Neutrophil (primary cell): ENCODE data around the gene PPIE.
"Not testable (repeated sequence)": the region's sequence is repeated elsewhere in the genome, so short reads cannot be mapped to it uniquely, and the experiment has no call there.

Experiments
- H3K27ac ChIP-seq: fragments of 200-600 bp; sonication (generic); 2 replicates; pipeline ENCODE4 v1.5.1; 2016; ENCODE audit warnings: mild to moderate bottlenecking, moderate library complexity
- H3K27me3 ChIP-seq: fragments of 200-600 bp; sonication (generic); 2 replicates; pipeline ENCODE4 v1.6.0; 2016; ENCODE audit warnings: mild to moderate bottlenecking
- H3K36me3 ChIP-seq: fragments of 200-600 bp; sonication (generic); 2 replicates; pipeline ENCODE4 v1.5.1; 2017
- H3K4me1 ChIP-seq, 2 experiments: fragments of 200-600 bp in 1 of 2; sonication (generic) in 1 of 2; 1 replicate in 1 of 2; 2 replicates in 1 of 2; pipeline versions ENCODE4 v1.5.1 to v1.6.1; 2013 to 2016; ENCODE audit warnings: low read depth in 1 of 2, low read length in 1 of 2, mild to moderate bottlenecking in 1 of 2, moderate library complexity in 1 of 2; ENCODE audit not compliant: control insufficient read depth in 1 of 2, insufficient read depth in 1 of 2
- H3K4me3 ChIP-seq, 2 experiments: fragments of 200-600 bp in 1 of 2; sonication (generic) in 1 of 2; 1 replicate in 1 of 2; 2 replicates in 1 of 2; pipeline ENCODE4 v1.5.1; 2013 to 2016; ENCODE audit warnings: low read depth in 1 of 2, low read length in 1 of 2, mild to moderate bottlenecking in 1 of 2, moderate library complexity in 1 of 2
- H3K9me3 ChIP-seq: fragments of 200-600 bp; sonication (generic); 2 replicates; pipeline ENCODE4 v1.5.1; 2016
- TF ChIP-seq, protein P1 (sequence below): fragments of 200-600 bp; sonication (generic); IDR thresholded peaks from 2 replicates; pipeline ENCODE4 v1.5.1; 2016; ENCODE audit warnings: antibody characterized with exemption

PPIE gene

DNA sequence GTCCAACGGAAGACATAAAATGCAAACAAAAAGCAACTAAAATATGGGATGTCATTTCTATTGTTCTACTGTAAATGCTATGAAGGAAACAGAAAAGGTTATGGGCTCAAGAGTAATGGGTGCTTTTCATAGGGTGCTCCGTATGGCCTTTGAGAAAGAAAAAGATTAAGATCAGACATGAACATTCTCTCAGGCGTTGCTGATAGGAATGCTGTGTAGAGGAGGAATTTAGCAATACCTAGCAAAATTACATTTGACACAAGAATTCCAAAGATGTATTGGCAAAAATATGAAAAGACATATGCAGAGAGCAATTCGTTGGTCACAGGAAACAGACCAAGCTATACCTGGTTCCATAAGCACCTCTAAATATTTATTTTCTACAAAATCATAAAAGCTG, 38.2 kb downstream of the PPIE start:
- H3K27ac ChIP-seq = no peak overlapping the region
- no peaks in the 10 kb centered on the region for H3K9me3 ChIP-seq
- H3K36me3 ChIP-seq = no peaks in the 10 kb centered on the region
- peaks cover 3% of the 10 kb centered on the region for H3K27me3 ChIP-seq
- no peaks in the 10 kb centered on the region for H3K4me1 ChIP-seq
- H3K4me3 ChIP-seq = no peak overlapping the region
- TF ChIP-seq, protein P1, sequence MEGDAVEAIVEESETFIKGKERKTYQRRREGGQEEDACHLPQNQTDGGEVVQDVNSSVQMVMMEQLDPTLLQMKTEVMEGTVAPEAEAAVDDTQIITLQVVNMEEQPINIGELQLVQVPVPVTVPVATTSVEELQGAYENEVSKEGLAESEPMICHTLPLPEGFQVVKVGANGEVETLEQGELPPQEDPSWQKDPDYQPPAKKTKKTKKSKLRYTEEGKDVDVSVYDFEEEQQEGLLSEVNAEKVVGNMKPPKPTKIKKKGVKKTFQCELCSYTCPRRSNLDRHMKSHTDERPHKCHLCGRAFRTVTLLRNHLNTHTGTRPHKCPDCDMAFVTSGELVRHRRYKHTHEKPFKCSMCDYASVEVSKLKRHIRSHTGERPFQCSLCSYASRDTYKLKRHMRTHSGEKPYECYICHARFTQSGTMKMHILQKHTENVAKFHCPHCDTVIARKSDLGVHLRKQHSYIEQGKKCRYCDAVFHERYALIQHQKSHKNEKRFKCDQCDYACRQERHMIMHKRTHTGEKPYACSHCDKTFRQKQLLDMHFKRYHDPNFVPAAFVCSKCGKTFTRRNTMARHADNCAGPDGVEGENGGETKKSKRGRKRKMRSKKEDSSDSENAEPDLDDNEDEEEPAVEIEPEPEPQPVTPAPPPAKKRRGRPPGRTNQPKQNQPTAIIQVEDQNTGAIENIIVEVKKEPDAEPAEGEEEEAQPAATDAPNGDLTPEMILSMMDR = no peak

DNA sequence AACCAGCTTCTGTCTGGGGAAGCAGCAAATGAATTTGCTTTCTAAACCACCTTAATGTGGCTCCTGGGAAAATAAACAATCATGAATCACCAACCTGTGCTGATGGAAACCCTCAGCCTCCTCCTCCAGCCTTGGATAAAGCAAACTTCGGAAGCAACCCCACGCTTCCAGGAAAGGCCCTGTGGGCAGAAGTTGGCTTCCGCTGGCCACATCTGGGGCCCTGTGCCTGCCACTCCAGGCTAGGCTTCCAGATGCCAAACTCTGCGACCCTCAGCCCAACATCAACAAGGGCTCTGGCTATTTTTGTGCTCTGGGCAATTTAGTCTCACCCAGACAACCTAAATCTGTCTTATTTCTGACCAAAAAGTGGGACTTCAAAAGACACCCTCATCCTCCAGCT, 38.6 kb downstream of the PPIE start:
- H3K36me3 ChIP-seq = no peaks in the 10 kb centered on the region
- TF ChIP-seq, protein P1 = no peak
- no peaks in the 10 kb centered on the region for H3K4me1 ChIP-seq
- H3K27me3 ChIP-seq = peaks cover 3% of the 10 kb centered on the region
- H3K27ac ChIP-seq = no peak overlapping the region
- H3K4me3 ChIP-seq = no peak overlapping the region
- no peaks in the 10 kb centered on the region for H3K9me3 ChIP-seq

DNA sequence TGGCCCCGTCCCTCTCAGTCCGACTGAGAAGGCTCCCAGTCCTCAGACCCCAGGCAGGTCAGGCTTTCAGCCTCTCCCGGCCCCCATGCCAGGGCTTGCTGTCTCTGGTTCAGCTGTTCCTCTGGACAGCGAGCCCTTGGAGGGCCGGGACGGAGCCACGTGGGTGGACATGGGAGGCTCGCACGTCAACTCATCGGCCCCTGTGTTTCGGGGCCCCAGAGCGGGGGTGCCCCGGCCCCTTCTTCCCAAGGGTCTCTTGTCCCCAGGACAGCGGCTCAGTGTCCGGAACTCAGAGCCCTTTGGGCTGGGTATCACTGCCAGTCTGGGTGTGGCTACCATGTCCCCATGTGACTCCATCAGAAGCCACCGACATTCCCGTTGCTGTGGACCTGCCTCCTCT, 39.2 kb downstream of the PPIE start:
- not testable (repeated sequence) for H3K27me3 ChIP-seq, H3K27ac ChIP-seq, H3K9me3 ChIP-seq, H3K4me1 ChIP-seq, H3K4me3 ChIP-seq, H3K36me3 ChIP-seq

DNA sequence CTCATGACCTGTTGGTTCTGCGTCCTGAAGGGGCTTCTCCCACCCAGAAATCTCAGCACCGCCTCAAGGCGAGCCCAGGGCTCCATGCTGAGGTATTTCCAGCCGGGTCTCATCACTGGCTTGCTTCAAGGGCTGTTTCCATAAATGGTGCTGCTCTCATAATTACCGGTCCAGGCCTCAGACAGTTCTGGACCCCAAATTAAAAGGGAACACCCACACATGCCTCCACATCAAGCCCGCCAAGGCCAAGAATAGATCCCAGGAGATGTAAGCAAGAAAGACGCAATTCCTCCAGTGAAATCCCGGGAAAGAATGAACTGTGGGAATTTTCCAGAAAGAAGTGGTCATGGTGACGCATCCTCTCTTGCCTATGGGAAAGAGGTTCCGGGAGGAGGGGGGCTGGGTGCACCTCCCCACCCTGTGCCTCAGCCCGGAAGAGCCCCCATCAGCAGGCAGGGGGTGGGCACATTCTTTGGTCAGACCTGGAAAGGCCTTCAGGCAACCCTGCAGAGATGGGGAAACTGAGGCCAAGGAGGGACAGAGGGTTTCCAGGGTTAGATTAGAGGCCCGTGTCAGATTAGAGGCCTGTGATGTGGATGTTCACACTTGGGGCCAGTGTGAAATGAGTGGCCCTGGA, 39.9 kb downstream of the PPIE start:
- H3K27ac ChIP-seq, H3K4me3 ChIP-seq: not testable (repeated sequence)

DNA sequence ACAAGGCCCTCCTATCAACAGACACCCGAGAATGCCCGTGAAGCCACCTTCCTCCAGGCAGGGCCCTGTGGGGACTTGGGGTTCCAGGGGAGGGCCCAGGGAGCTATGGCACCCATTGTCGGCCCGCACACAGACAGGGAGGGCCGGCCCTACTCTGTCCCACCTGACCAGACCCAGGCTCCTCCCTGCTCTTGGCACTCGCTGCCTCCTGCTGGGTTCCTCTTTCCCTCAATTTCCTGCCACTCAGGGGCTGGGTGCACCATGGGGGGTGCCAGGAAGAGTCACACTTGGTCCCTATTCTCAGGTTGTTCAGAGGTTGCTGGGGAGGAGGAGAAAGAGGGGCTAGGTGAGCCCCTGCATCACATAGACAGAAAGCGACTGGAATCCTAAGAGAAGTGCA, 40.5 kb downstream of the PPIE start:
- Histone ChIP-seq H3K4me3 (no peak overlapping the region), H3K27me3 (peaks cover 9% of the 10 kb centered on the region), H3K4me1 (no peaks in the 10 kb centered on the region), H3K27ac (no peak overlapping the region), H3K36me3 (no peaks in the 10 kb centered on the region), H3K9me3 (no peaks in the 10 kb centered on the region)
- TF ChIP-seq, protein P1 = no peak

More for the DNA sequence above, 39.9 kb downstream of the PPIE start:
- not testable (repeated sequence) for H3K27me3 ChIP-seq, H3K9me3 ChIP-seq, H3K36me3 ChIP-seq, H3K4me1 ChIP-seq

DNA sequence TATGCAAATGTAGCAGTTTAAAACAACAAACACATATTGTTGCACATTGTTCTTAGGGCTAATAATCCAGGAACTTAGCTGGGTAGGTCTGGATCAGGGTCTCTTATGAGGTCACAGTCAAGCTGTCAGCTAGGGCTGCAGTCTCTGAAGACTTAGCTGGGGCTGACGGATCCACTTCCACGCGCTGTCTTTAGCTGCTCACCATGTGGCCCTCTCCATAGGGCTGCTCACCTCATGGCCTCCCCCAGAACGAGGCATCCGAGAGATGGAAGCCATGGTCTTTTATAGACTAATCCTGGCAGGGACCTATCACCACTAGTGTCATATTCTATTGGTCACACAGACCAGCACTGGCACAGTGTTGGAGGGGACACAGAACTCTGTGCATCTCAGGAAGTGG, 41.1 kb downstream of the PPIE start:
- Histone ChIP-seq H3K9me3 (no peaks in the 10 kb centered on the region), H3K27me3 (peaks cover 9% of the 10 kb centered on the region)

More for the DNA sequence above, 41.1 kb downstream of the PPIE start:
- H3K4me1 ChIP-seq = no peaks in the 10 kb centered on the region
- no peak overlapping the region for H3K27ac ChIP-seq
- no peak overlapping the region for H3K4me3 ChIP-seq
- TF ChIP-seq, protein P1 = no peak
- H3K36me3 ChIP-seq = no peaks in the 10 kb centered on the region
